ENCODE measurements around the gene TRIM72.
"Not testable (repeated sequence)": the region's sequence is repeated elsewhere in the genome, so short reads cannot be mapped to it uniquely, and the experiment has no call there.

Gene TRIM72, protein sequence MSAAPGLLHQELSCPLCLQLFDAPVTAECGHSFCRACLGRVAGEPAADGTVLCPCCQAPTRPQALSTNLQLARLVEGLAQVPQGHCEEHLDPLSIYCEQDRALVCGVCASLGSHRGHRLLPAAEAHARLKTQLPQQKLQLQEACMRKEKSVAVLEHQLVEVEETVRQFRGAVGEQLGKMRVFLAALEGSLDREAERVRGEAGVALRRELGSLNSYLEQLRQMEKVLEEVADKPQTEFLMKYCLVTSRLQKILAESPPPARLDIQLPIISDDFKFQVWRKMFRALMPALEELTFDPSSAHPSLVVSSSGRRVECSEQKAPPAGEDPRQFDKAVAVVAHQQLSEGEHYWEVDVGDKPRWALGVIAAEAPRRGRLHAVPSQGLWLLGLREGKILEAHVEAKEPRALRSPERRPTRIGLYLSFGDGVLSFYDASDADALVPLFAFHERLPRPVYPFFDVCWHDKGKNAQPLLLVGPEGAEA

GRCh38 chr16:31213877-31214707, at the start of gene TRIM72:
TRIM72 (plus strand) TSS chr16:31214119; CDS start chr16:31214739, 620 bp downstream.
- no peak for DNase-seq

- DNase-seq: no peak
These were observed 46.6 kb upstream of the TRIM72 start for GRCh38 chr16:31167315-31167714.

GRCh38 chr16:31168848-31169247, 45.1 kb upstream of the TRIM72 start:
- DNase-seq: no peak

GRCh38 chr16:31170048-31170447, 43.9 kb upstream of the TRIM72 start:
- not testable (repeated sequence) for DNase-seq

DNA sequence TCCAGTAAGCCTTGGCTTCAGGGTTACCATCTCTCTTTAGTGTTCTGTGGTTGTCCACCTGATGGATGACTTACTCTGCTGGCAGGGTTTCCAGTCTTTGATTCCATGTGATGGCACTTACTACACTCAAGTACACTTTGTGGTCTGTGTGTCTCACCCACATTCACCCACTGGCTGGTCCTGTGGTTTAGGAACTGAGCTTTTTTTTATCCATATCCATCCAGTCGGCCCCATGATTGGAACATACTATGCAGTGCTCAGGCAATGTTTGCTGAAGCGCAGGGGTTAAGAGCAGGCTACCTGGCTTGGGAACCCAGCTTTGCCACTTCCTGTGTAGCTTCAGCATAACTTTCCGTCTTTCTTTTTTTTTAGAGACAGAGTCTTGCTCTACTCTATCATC, 36.8 kb upstream of the TRIM72 start:
- DNase-seq: peak; percentile 23

DNA sequence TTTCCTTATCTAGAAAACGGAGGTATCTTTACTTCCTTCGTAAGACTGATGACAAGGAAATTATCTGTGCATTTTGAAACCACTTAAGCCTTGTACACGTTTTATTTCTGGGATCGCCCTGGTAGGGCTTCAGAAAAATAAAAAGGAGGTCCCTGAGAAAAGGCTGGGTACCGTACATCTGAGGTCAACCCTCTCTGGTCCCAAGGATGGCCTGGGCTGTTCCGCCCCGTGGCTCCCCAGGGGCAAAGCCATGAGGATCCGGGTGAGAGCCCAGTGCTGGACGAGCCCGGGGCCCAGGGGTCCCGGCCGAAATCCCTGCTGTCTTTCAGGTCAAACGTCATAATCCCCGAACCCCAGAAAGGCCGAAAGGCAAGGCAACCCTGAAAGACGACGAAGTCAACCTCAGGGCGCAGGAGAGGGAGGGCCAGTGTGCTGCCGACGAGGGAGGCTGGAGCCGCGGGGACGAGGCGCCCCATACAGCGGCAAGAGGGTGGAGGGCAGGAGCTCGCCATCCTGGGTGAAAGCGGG, 34.6 kb upstream of the TRIM72 start:
- no peak for DNase-seq

GRCh38 chr16:31179747-31180459, 34.0 kb upstream of the TRIM72 start, which contains the start of gene FUS:
FUS (plus strand) TSS chr16:31180139; CDS start chr16:31180215, 76 bp downstream.
- peak; percentile 89 for DNase-seq

GRCh38 chr16:31181102-31181830, 32.7 kb upstream of the TRIM72 start:
- DNase-seq: peak; percentile 24

- no peak for DNase-seq
These were observed 31.5 kb upstream of the TRIM72 start for GRCh38 chr16:31182391-31182790.

DNA sequence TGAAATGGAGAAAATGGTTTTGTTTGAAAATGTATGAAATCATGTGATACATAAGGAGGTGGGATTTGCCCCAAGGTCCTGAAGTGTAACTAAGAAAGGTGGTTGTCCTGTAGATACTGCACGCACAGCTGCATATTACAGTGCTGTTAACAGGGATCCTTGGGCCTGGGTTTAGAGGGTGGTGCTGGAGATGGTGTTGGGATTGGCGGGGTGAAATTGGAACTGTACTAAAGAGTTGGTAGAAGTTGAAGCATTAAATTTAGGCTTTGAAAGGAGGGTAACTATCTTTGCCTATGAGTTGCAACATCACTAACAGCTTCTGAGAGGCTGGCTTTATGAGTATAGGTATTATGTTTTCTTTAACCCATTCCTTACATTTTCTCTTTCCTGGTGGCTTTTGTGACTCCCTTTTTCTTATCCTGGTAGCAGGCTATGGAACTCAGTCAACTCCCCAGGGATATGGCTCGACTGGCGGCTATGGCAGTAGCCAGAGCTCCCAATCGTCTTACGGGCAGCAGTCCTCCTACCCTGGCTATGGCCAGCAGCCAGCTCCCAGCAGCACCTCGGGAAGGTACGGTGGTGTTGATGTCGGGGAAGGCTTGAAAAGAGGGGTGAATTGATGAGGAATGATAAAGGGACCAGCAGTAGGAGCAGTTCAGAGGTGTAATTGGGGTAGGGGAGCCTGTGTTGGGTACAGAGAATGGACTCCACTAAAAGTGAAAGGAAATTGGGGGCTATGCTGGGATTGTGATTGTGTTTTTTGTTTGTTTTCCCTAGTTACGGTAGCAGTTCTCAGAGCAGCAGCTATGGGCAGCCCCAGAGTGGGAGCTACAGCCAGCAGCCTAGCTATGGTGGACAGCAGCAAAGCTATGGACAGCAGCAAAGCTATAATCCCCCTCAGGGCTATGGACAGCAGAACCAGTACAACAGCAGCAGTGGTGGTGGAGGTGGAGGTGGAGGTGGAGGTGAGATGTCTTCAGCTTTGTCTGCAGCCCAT, 30.2 kb upstream of the TRIM72 start:
- no peak for DNase-seq

GRCh38 chr16:31184888-31185287, 29.0 kb upstream of the TRIM72 start:
- no peak for DNase-seq

- DNase-seq: no peak
These were observed 28.6 kb upstream of the TRIM72 start for GRCh38 chr16:31185339-31185738.

DNA sequence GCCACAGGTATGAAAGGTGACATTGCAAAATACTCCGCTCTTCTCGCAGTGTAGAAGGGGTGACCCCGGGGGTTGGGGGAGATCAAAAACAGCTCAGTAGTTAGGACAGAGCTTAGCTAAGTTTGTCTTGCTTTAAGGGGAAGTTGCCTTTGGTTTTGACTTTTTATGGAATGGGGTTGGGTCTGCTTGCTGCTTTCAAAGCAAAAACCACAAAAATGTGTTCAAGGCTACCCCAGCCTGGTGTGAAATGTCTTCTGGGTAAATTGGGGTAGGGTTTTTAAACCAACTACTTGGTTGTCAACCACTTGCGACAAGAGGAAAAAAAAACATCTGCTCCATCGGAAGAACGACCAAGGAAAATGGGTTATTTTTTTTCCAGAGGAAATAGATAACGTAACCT, 27.7 kb upstream of the TRIM72 start:
- DNase-seq: no peak

DNA sequence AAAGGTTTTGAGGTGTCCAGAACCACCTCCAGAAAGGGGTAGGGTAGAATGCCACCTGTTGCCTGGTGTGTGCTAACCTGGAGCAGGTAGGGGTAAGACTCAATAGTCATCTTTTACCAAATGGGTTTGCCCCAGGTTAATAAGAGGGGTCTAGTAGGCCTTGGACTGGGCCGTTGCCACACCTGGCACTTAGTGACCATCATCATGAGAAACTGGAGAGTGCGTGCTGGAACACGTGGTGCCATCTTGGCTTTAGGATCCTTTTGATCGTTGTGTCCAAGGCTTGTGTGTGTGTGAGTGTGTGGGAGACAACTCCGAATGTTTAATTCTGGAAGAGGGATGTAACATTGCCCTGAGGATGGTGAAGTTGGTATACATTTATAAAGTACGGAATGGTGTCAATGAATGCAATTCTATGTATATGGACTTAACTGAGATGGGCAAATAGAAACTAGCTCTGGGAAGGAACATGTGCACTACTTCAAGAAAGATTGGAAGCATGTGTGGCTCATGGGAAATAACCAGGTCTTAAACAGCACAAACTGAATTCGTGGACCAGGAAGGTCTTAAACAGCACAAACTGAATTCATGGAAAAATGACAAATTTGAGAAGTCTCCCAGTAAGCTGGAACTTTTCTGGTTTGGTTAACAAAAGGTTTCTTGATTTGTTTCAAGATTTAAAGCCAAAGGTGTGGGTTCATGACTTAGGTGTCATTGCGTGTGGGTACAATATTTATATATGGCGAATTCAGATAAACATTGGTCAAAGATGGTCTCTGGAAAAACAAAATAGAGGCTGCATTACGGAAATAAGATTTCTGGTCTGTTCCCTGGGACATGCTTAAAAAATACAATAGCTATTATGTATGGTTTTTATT, 26.8 kb upstream of the TRIM72 start:
- DNase-seq: no peak

DNA sequence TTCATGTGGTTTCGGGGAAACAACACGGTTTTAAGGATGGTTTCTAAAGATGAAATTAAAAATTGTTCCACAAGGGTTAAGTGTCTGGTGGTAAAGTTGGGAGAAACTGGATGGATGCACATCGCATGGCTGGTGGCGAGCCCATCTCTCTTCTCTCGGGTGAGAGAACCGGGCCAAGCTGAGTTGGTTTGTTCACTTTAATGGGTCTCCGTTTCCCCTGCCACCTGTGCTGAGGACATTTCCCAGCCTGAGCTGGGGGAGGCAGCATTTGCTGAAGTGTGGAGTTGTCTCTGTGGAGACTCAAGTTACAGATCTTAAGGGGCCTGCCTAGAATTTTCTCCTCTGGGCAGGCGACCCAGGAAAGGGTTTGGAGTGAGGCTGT, 26.1 kb upstream of the TRIM72 start:
- DNase-seq: no peak

- DNase-seq: no peak
These were observed 25.2 kb upstream of the TRIM72 start for GRCh38 chr16:31188450-31189411.

GRCh38 chr16:31189412-31189778, 24.5 kb upstream of the TRIM72 start:
- DNase-seq: no peak

DNA sequence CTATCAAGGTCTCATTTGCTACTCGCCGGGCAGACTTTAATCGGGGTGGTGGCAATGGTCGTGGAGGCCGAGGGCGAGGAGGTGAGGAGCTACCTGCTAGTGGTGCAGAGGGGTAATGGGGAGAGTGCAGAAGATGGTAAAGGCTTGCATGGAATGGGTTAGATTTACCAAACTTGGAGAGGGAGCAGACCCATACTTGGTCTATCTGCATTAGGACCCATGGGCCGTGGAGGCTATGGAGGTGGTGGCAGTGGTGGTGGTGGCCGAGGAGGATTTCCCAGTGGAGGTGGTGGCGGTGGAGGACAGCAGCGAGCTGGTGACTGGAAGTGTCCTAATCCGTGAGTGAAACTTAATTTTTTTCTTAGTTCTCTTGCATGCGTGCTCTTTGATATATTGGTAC, 23.9 kb upstream of the TRIM72 start:
- no peak for DNase-seq

Data from CD4-positive, alpha-beta T cell treated with Interleukin-15 for 1 hour (primary cell).